NK-92 (cell line): ENCODE data around the gene CD40.

Source experiments
- DNase-seq: peaks from one replicate; lab custom pipeline; 2025; ENCODE audit not compliant: unreplicated experiment; lab: John Stamatoyannopoulos, UW

Gene CD40

GRCh38 chr20:46142124-46142523 lies 24.0 kb downstream of the CD40 start:
- DNase-seq: no peak

- DNase-seq: no peak
These were observed 26.4 kb downstream of the CD40 start for GRCh38 chr20:46144432-46145025.

GRCh38 chr20:46145713-46146112 lies 27.6 kb downstream of the CD40 start:
- DNase-seq: no peak

GRCh38 chr20:46148313-46149208 lies 30.4 kb downstream of the CD40 start:
- no peak for DNase-seq

GRCh38 chr20:46150943-46151342 lies 32.8 kb downstream of the CD40 start:
- DNase-seq: no peak

- DNase-seq: no peak
These were observed 33.8 kb downstream of the CD40 start for GRCh38 chr20:46151936-46152335.

GRCh38 chr20:46152824-46153586 lies 34.9 kb downstream of the CD40 start:
- no peak for DNase-seq

- DNase-seq: no peak
These were observed 36.2 kb downstream of the CD40 start for GRCh38 chr20:46154305-46154704.

GRCh38 chr20:46154796-46155195 lies 36.7 kb downstream of the CD40 start:
- no peak for DNase-seq

- DNase-seq: no peak
These were observed 38.0 kb downstream of the CD40 start for GRCh38 chr20:46156065-46156464.

GRCh38 chr20:46157076-46157592 lies 39.0 kb downstream of the CD40 start:
- no peak for DNase-seq

GRCh38 chr20:46157625-46158024 lies 39.5 kb downstream of the CD40 start:
- no peak for DNase-seq

GRCh38 chr20:46158476-46158987 lies 40.4 kb downstream of the CD40 start:
- DNase-seq: no peak

GRCh38 chr20:46159101-46159897 lies 41.2 kb downstream of the CD40 start:
- no peak for DNase-seq

GRCh38 chr20:46160661-46161060 lies 42.5 kb downstream of the CD40 start:
- no peak for DNase-seq

GRCh38 chr20:46161921-46162320 lies 43.8 kb downstream of the CD40 start:
- DNase-seq: no peak

GRCh38 chr20:46164254-46164653 lies 46.1 kb downstream of the CD40 start:
- DNase-seq: no peak

GRCh38 chr20:46167080-46167479 lies 49.0 kb downstream of the CD40 start:
- no peak for DNase-seq

- no peak for DNase-seq
These were observed 50.3 kb downstream of the CD40 start for GRCh38 chr20:46168438-46168837.
